K562 (cell line): ENCODE data around the gene FOXA3. TPM values are rescaled to one million over a fixed set of nuclear protein-coding genes. Genes with fewer than 3 reads are reported as not detected.

Source experiments
- AFF4 ChIP-seq: sonication (generic); formaldehyde crosslinking; IDR thresholded peaks from 2 replicates; pipeline ENCODE4 v1.8.0; 2023; ENCODE audit warnings: mild to moderate bottlenecking, missing genetic modification reagents
- CGGBP1 ChIP-seq: fragments of 250-450 bp; sonication (Bioruptor Pico); IDR thresholded peaks from 2 replicates; pipeline ENCODE4 v1.9.0; 2021; ENCODE audit warnings: mild to moderate bottlenecking
- E4F1 ChIP-seq: fragments of 250-450 bp; sonication (Bioruptor Pico); IDR thresholded peaks from 2 replicates; pipeline ENCODE4 v1.5.0; 2021; ENCODE audit warnings: mild to moderate bottlenecking, borderline replicate concordance
- EZH2 ChIP-seq: IDR thresholded peaks from 2 replicates; pipeline ENCODE4 v1.6.1; 2012; ENCODE audit warnings: low read depth, mild to moderate bottlenecking, inconsistent platforms, low read length, borderline replicate concordance
- GABPA ChIP-seq: fragments of 200-800 bp; sonication (Bioruptor generic); conservative IDR thresholded peaks from 2 replicates; pipeline ENCODE4 v1.6.1; 2016; ENCODE audit warnings: low read depth, missing genetic modification characterization, missing compliant biosample characterization
- KAT7 ChIP-seq: sonication (generic); formaldehyde crosslinking; IDR thresholded peaks from 2 replicates; pipeline ENCODE4 v1.8.0; 2022; ENCODE audit warnings: missing genetic modification reagents, mild to moderate bottlenecking, borderline replicate concordance
- KLF6 ChIP-seq: fragments of 250-450 bp; sonication (Bioruptor Pico); IDR thresholded peaks from 2 replicates; pipeline ENCODE4 v1.4.0; 2020; ENCODE audit warnings: mild to moderate bottlenecking, moderate library complexity, borderline replicate concordance
- LCOR ChIP-seq: sonication (generic); formaldehyde crosslinking; IDR thresholded peaks from 2 replicates; pipeline ENCODE4 v1.8.0; 2022; ENCODE audit warnings: mild to moderate bottlenecking, missing genetic modification reagents
- POLR2A ChIP-seq: fragments of 450-650 bp; conservative IDR thresholded peaks from 2 replicates; pipeline ENCODE4 v1.6.1; 2016
- RBM34 ChIP-seq: fragments of 200-400 bp; formaldehyde crosslinking; IDR thresholded peaks from 2 replicates; pipeline ENCODE4 v1.6.1; 2018; ENCODE audit warnings: low read length, borderline replicate concordance; ENCODE audit not compliant: insufficient read depth
- TARDBP ChIP-seq: fragments of 450-650 bp; IDR thresholded peaks from 2 replicates; pipeline ENCODE4 v1.6.1; 2016
- TFE3 ChIP-seq: fragments of 450-650 bp; formaldehyde crosslinking; IDR thresholded peaks from 2 replicates; pipeline ENCODE4 v1.4.0; 2020; ENCODE audit warnings: mild to moderate bottlenecking, mixed read lengths
- U2AF2 ChIP-seq: fragments of 200-400 bp; formaldehyde crosslinking; optimal IDR thresholded peaks from 2 replicates; pipeline ENCODE3; 2017; ENCODE audit warnings: low read depth, mild to moderate bottlenecking, low read length
- ZNF121 ChIP-seq: sonication (generic); formaldehyde crosslinking; conservative IDR thresholded peaks from 2 replicates; pipeline ENCODE4 v1.8.0; 2022; ENCODE audit warnings: missing genetic modification reagents
- ZNF217 ChIP-seq: sonication (generic); formaldehyde crosslinking; IDR thresholded peaks from 2 replicates; pipeline ENCODE4 v1.8.0; 2022; ENCODE audit warnings: mild to moderate bottlenecking, missing genetic modification reagents
- ZNF232 ChIP-seq: sonication (generic); formaldehyde crosslinking; IDR thresholded peaks from 2 replicates; pipeline ENCODE4 v1.8.0; 2022; ENCODE audit warnings: mild to moderate bottlenecking, missing genetic modification reagents
- ZNF395 ChIP-seq: fragments of 200-800 bp; sonication (Bioruptor generic); IDR thresholded peaks from 2 replicates; pipeline ENCODE4 v1.6.1; 2017; ENCODE audit warnings: missing genetic modification characterization, missing compliant biosample characterization
- polyA plus RNA-seq, 8 experiments: library from polyadenylated mRNA; depleted of rRNA in 4 of 8; stranded (reverse) in 5 of 8; unstranded in 3 of 8; fragments of >200 nt; fragmentation: Nextera tagmentation in 2 of 8; fragmentation: Illumina TruSeq in 1 of 8; extraction: Ambion mirVana in 2 of 8; extraction: Trizol in 1 of 8; gene quantifications; 2 replicates each; pipeline versions ENCODE4 v1.2.1 to v1.2.3, GENCODE V29; 2011 to 2014; ENCODE audit warnings: inconsistent platforms in 1 of 8, missing spikeins in 1 of 8
- total RNA-seq, 7 experiments: library from RNA; depleted of rRNA in 6 of 7; stranded (reverse); fragments of >200 nt in 6 of 7; fragmentation: Illumina TruSeq in 2 of 7; extraction: Trizol in 2 of 7; gene quantifications; 2 replicates each; pipeline versions ENCODE4 v1.2.1 to v1.2.3, GENCODE V29; 2011 to 2021; ENCODE audit warnings: low replicate concordance in 1 of 7

Gene FOXA3
- total and polyA plus RNA-seq, 9 of the 15 experiments (the other 6 are each of a cell fraction or from before 2014, with no cell fraction given): 1.3 to 15.5 (median 4.7) TPM

- no peak for TF ChIP-seq TFE3 (CRISPR knock-in tag)
- no peak for TF ChIP-seq ZNF217
- TF ChIP-seq AFF4: no peak
- TF ChIP-seq E4F1 (CRISPR knock-in tag): no peak
- TF ChIP-seq ZNF395: no peak
- no peak for TF ChIP-seq KLF6
- TF ChIP-seq U2AF2: no peak
- TF ChIP-seq GABPA: 0 out of 2 replicates have a peak, but pooled peaks have one; percentile 44
- no peak for TF ChIP-seq RBM34
- no peak for TF ChIP-seq ZNF232 (CRISPR knock-in tag)
- peak; percentile 61; the same call in 1 of the 2 replicates for TF ChIP-seq ZNF121 (CRISPR knock-in tag)
- TF ChIP-seq KAT7 (CRISPR knock-in tag): no peak
- TF ChIP-seq POLR2A: peak; percentile 76
- TF ChIP-seq CGGBP1 (CRISPR knock-in tag): no peak; the same call in 1 of the 2 replicates
- TF ChIP-seq TARDBP: peak; percentile 77; the same call in 1 of the 2 replicates
- TF ChIP-seq LCOR (CRISPR knock-in tag): peak; percentile 78; the same call in 1 of the 2 replicates
- TF ChIP-seq EZH2: no peak
Measured at GRCh38 chr19:45882652-45883585, 18.8 kb downstream of the FOXA3 start (continued).
